Transverse colon (tissue), 4 donors: Measurements from ENCODE around the gene HTN3. TPM values are rescaled to one million over a fixed set of nuclear protein-coding genes. Genes with fewer than 3 reads are reported as not detected.
"Not testable (repeated sequence)": the region's sequence is repeated elsewhere in the genome, so short reads cannot be mapped to it uniquely, and the experiment has no call there.

Experiments used
- DNase-seq: peaks from one replicate; pipeline ENCODE4 v3.0.0-alpha.2; 2019
- H3K27ac ChIP-seq, 4 donors: fragments of 200-600 bp; sonication (generic); 2 replicates each; pipeline ENCODE4 v1.5.1; 2016 to 2018; ENCODE audit warnings: inconsistent platforms in 4 of 4
- H3K27me3 ChIP-seq: fragments of 200-600 bp; sonication (generic); 2 replicates; pipeline ENCODE4 v1.5.1; 2017; ENCODE audit warnings: inconsistent platforms
- H3K36me3 ChIP-seq, 4 donors: fragments of 200-600 bp; sonication (generic); 2 replicates each; pipeline ENCODE4 v1.5.1; 2017 to 2019; ENCODE audit warnings: inconsistent platforms in 4 of 4
- H3K4me1 ChIP-seq, 4 donors: fragments of 200-600 bp; sonication (generic); 2 replicates each; pipeline ENCODE4 v1.5.1; 2017 to 2020; ENCODE audit warnings: inconsistent platforms in 4 of 4
- H3K4me3 ChIP-seq, 4 donors: fragments of 200-600 bp; sonication (generic); 1 replicate in 1 of 4; 2 replicates in 3 of 4; pipeline versions ENCODE4 v1.5.1 to v1.6.1; 2017 to 2019; ENCODE audit warnings: inconsistent platforms in 4 of 4
- H3K9me3 ChIP-seq, 2 donors: fragments of 200-600 bp; sonication (generic); 2 replicates each; pipeline ENCODE4 v1.5.1; 2017 to 2019; ENCODE audit warnings: inconsistent platforms in 2 of 2
- EP300 ChIP-seq: sonication (generic); formaldehyde crosslinking; IDR thresholded peaks from one replicate; pipeline ENCODE4 v1.6.1; 2017; ENCODE audit warnings: antibody characterized with exemption, low read depth
- POLR2A ChIP-seq: fragments of 450-650 bp; IDR thresholded peaks from one replicate; pipeline ENCODE4 v1.6.1; 2016; ENCODE audit warnings: antibody characterized with exemption, mild to moderate bottlenecking, moderate library complexity
- POLR2AphosphoS5 ChIP-seq, 3 donors: sonication (generic); formaldehyde crosslinking; IDR thresholded peaks; one replicate each; pipeline ENCODE4 v1.6.1; 2016; ENCODE audit warnings: antibody characterized with exemption in 3 of 3
- WGBS, 2 donors: methylation state at CpG; one replicate each; pipeline ENCODE4 v1.1.5; 2018; ENCODE audit warnings: low coverage in 1 of 2; 5-methylcytosine and 5-hydroxymethylcytosine counted together
- in situ Hi-C, 4 donors: fragments of 200-750 bp; cut with MboI; loops; one replicate each; pipeline versions ENCODE4 v1.15.0 to v1.15.1; 2017; ENCODE audit warnings: low sequenced_read_pairs in 3 of 4, low pct_ligation_motif_present in 1 of 4, low pct_unique_long_range_greater_than_20kb in 1 of 4
- intact Hi-C: fragments of 100-400 bp; cut with DNase I; formaldehyde crosslinking; loops from one replicate; pipeline ENCODE4 v1.15.1; 2023; ENCODE audit warnings: low total_unique reads
- total RNA-seq, 4 donors: library from RNA; depleted of rRNA; stranded (reverse); fragments of >200 nt; gene quantifications; one replicate each; pipeline ENCODE4 v1.1.0, GENCODE V29; 2016
- TF ChIP-seq, protein P1 (sequence below), 5 experiments: fragments of 200-600 bp in 3 of 5; fragments of 450-650 bp in 2 of 5; sonication (generic) in 3 of 5; IDR thresholded peaks; 1 replicate in 2 of 5; 2 replicates in 3 of 5; pipeline ENCODE4 v1.5.1; 2016 to 2017; ENCODE audit warnings: antibody characterized with exemption in 5 of 5, inconsistent platforms in 3 of 5, mild to moderate bottlenecking in 2 of 5, moderate library complexity in 1 of 5

HTN3 gene
- total RNA-seq, 4 donors from 2014 or later: not detected

DNA sequence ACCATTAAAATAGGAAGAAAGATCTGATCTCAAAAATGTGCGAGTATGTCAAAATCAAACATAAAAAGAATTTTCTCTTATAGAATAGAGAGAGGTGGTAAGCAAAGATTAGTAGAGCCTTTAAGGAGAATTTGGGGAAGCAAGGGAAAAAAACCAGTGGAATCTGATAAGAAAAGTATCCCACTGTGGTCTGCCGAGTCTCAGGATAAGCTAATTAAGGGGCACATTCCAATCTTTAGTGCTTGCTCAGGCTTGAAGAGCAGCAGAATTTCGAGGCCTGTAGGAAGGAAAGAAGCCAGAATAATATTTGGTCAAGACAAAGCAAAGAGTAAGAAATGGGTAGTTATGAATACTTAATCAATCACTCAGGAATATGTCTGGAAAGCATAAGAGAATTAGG, 19.5 kb upstream of the HTN3 start:
- no peaks in the 10 kb centered on the region for H3K9me3 ChIP-seq
- no peak for DNase-seq
- no peak overlapping the region for H3K4me3 ChIP-seq
- H3K4me1 ChIP-seq: no peaks in the 10 kb centered on the region
- no peaks in the 10 kb centered on the region for H3K27me3 ChIP-seq
- TF ChIP-seq EP300 (no peak), POLR2AphosphoS5 (IDR thresholded peaks at IDR 0.05) (no peak), POLR2A (no peak)
- TF ChIP-seq, protein P1, sequence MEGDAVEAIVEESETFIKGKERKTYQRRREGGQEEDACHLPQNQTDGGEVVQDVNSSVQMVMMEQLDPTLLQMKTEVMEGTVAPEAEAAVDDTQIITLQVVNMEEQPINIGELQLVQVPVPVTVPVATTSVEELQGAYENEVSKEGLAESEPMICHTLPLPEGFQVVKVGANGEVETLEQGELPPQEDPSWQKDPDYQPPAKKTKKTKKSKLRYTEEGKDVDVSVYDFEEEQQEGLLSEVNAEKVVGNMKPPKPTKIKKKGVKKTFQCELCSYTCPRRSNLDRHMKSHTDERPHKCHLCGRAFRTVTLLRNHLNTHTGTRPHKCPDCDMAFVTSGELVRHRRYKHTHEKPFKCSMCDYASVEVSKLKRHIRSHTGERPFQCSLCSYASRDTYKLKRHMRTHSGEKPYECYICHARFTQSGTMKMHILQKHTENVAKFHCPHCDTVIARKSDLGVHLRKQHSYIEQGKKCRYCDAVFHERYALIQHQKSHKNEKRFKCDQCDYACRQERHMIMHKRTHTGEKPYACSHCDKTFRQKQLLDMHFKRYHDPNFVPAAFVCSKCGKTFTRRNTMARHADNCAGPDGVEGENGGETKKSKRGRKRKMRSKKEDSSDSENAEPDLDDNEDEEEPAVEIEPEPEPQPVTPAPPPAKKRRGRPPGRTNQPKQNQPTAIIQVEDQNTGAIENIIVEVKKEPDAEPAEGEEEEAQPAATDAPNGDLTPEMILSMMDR (IDR thresholded peaks at IDR 0.05): no peak
- no peaks in the 10 kb centered on the region for H3K36me3 ChIP-seq
- intact Hi-C loops (no loop called here), in situ Hi-C loops (no loop called here)
- WGBS, 2 donors: 45 to 69% methylated on average over 3 of the region's 3 CpGs
- no peak overlapping the region for H3K27ac ChIP-seq

DNA sequence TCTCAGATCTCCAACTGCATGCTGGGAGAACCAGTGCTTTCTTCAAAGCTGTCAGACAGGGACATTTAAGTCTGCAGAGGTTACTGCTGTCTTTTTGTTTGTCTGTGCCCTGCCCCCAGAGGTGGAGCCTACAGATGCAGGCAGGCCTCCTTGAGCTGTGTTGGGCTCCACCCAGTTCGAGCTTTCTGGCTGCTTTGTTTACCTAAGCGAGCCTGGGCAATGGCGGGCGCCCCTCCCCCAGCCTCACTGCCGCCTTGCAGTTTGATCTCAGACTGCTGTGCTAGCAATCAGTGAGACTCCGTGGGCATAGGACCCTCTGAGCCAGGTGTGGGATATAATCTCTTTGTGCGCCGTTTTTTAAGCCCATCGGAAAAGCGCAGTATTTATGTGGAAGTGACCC, 9.3 kb upstream of the HTN3 start:
- H3K9me3 ChIP-seq, intact Hi-C loops, H3K36me3 ChIP-seq, in situ Hi-C loops, H3K27me3 ChIP-seq, H3K4me1 ChIP-seq, DNase-seq, H3K4me3 ChIP-seq, H3K27ac ChIP-seq: not testable (repeated sequence)
- 73 to 100% methylated on average over 4 to 9 of the region's 10 CpGs for WGBS, 2 donors

DNA sequence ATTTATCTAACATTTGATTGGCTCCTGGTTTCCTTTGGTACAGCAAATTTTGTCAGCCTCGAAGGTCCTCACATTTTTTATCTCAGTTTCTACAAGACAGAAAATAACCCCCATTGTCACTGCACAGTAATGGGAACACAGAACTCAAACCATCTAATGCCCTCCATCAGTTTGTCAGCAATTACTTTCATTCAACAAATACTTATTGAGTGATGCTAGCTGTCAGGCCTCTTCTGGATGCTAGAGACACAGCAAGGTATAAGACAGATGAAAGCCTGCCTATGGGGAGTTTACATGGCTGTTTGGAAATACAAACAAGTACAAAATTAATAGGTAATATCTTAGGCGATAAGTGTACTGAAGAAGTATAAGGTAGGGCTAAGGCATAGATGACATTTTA, 5.0 kb upstream of the HTN3 start:
- intact Hi-C loops (no loop called here), in situ Hi-C loops (no loop called here)
- no peak overlapping the region for H3K27ac ChIP-seq
- H3K27me3 ChIP-seq: no peaks in the 10 kb centered on the region
- no peak overlapping the region for H3K4me3 ChIP-seq
- no peaks in the 10 kb centered on the region for H3K9me3 ChIP-seq
- TF ChIP-seq, protein P1 (IDR thresholded peaks at IDR 0.05): no peak
- no peak for TF ChIP-seq POLR2AphosphoS5 (IDR thresholded peaks at IDR 0.05)
- TF ChIP-seq POLR2A: no peak
- TF ChIP-seq EP300: no peak
- WGBS, 2 donors: 79 to 81% methylated on average over 2 of the region's 2 CpGs
- no peaks in the 10 kb centered on the region for H3K4me1 ChIP-seq
- no peaks in the 10 kb centered on the region for H3K36me3 ChIP-seq
- DNase-seq: no peak

DNA sequence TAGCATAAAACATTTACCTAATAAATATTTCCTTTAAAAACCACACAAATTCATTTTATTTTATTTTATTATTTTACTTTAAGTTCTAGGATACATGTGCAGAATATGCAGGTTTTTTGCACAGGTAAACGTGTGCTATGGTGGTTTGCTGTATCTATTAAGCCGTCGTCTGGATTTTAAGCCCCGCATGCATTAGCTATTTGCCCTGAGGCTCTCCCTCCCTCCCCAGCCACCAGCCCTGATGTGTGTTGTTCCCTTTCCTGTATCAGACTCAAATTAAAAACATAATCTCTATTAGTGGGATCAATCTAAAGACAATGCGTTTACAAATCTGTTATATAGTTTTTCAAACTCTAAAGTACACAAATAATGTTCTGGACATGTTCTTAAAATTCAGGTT, 1.2 kb upstream of the HTN3 start:
- 85 to 91% methylated on average over 5 of the region's 5 CpGs for WGBS, 2 donors
- intact Hi-C loops (no loop called here), in situ Hi-C loops (no loop called here)
- no peaks in the 10 kb centered on the region for H3K27me3 ChIP-seq
- no peaks in the 10 kb centered on the region for H3K9me3 ChIP-seq
- no peak overlapping the region for H3K4me3 ChIP-seq
- no peak for DNase-seq
- TF ChIP-seq POLR2A: no peak
- no peak for TF ChIP-seq POLR2AphosphoS5 (IDR thresholded peaks at IDR 0.05)
- no peak for TF ChIP-seq EP300
- TF ChIP-seq, protein P1 (IDR thresholded peaks at IDR 0.05): no peak
- no peak overlapping the region for H3K27ac ChIP-seq
- no peaks in the 10 kb centered on the region for H3K4me1 ChIP-seq
- no peaks in the 10 kb centered on the region for H3K36me3 ChIP-seq

DNA sequence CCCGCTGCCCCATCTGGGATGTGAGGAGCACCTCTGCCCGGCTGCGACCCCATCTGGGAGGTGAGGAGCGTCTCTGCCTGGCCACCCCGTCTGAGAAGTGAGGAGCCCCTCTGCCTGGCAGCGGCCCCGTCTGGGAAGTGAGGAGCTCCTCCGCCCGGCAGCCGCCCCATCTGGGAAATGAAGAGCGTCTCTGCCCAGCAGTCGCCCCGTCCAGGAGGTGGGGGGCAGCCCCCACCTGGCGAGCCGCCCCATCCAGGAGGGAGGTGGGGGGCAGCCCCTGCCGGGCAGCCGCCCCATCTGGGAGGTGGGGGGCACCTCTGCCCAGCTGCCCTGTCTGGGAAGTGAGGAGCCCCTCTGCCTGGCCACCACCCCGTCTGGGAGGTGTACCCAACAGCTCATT, 9.3 kb downstream of the HTN3 start:
- H3K27me3 ChIP-seq, H3K27ac ChIP-seq, H3K36me3 ChIP-seq, H3K4me1 ChIP-seq, DNase-seq, H3K4me3 ChIP-seq, H3K9me3 ChIP-seq, in situ Hi-C loops, intact Hi-C loops: not testable (repeated sequence)
- WGBS, 2 donors: 96% methylated on average over 18 of the region's 18 CpGs; no CpG with 5 or more reads in 1 of the 2 donors

DNA sequence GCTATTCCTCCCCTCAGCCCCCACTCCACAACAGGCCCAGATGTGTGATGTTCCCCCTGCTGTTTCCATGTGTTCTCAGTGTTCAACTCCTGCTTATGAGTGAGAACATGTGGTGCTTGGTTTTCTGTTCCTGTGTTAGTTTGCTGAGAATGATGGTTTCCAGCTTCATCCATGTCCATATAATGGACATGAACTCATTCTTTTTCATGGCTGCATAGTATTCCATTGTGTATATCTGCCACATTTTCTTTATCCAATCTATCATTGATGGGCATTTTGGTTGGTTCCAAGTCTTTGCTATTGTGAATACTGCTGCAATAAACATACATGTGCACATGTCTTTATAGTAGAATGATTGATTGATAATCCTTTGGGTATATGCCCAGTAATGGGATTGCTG, 11.7 kb downstream of the HTN3 start:
- H3K27ac ChIP-seq, intact Hi-C loops, DNase-seq, in situ Hi-C loops, H3K27me3 ChIP-seq, H3K36me3 ChIP-seq, H3K4me1 ChIP-seq, H3K9me3 ChIP-seq, H3K4me3 ChIP-seq: not testable (repeated sequence)
